ENCODE measurements around the gene NUDT16L1.

- TF ChIP-seq, protein P1, sequence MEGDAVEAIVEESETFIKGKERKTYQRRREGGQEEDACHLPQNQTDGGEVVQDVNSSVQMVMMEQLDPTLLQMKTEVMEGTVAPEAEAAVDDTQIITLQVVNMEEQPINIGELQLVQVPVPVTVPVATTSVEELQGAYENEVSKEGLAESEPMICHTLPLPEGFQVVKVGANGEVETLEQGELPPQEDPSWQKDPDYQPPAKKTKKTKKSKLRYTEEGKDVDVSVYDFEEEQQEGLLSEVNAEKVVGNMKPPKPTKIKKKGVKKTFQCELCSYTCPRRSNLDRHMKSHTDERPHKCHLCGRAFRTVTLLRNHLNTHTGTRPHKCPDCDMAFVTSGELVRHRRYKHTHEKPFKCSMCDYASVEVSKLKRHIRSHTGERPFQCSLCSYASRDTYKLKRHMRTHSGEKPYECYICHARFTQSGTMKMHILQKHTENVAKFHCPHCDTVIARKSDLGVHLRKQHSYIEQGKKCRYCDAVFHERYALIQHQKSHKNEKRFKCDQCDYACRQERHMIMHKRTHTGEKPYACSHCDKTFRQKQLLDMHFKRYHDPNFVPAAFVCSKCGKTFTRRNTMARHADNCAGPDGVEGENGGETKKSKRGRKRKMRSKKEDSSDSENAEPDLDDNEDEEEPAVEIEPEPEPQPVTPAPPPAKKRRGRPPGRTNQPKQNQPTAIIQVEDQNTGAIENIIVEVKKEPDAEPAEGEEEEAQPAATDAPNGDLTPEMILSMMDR (IDR thresholded peaks at IDR 0.05): no peak
- no peak for TF ChIP-seq POLR2A (IDR thresholded peaks at IDR 0.05)
Measured at GRCh38 chr16:4661661-4662060, 31.7 kb upstream of the NUDT16L1 start.

Measured in uterus (tissue), 2 donors.